PC-9 (cell line): ENCODE measurements around the gene TOB2.
"Not testable (repeated sequence)": the region's sequence is repeated elsewhere in the genome, so short reads cannot be mapped to it uniquely, and the experiment has no call there.

Experiments
- CTCF ChIP-seq: fragments of 200-600 bp; sonication (generic); conservative IDR thresholded peaks from 2 replicates; pipeline ENCODE4 v1.6.1; 2017; ENCODE audit warnings: mixed run types, antibody characterized with exemption, mild to moderate bottlenecking, moderate library complexity
- EZH2 ChIP-seq: fragments of 200-600 bp; sonication (generic); IDR thresholded peaks from 2 replicates; pipeline ENCODE4 v1.8.0; 2017; ENCODE audit warnings: antibody characterized with exemption, low read depth

GRCh38 chr22:41402851-41403250, 43.8 kb downstream of the TOB2 start:
- not testable (repeated sequence) for TF ChIP-seq CTCF, EZH2
